ENCODE measurements around the gene CCDC18.

CCDC18 gene

DNA sequence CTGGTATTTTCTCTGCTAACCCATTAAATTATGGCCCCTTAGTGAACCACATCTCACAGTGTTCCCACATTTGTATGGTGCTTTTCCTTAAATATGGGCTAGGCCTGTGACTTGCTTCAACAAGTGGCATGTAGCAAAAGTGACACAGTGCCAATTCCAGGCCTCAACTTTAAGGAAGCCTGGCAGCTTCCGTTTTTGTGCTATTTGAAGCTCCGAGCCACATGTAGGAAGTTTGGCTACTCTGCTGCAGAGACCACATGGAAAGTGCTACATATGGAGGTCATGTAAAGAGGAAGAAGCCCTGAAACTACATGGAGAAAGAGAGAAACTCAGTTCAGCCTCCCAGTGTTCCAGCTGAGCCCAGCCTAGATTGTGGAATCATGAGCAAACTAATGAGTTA is 136.7 kb downstream of the CCDC18 start:
- DNase-seq (ENCODE audit: low read depth), result no peak

DNA sequence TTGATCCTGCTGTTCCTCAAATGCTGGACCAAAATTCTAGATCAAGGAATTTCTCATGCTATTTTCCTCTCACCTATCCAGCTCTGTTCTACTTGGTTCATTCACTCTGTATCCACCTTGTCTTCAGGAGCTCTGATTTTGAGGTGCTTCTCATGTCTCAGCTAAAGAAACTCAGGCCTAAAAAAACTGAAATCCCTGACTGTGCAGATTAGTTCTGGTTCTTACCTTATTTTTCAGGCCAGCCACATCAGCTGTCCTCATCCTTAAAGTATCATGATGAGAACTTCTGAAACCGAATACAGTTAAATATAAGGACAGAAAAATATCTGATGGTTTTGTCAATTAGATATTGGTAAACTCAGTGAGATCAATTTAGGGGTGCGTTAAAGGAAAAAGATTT is 137.4 kb downstream of the CCDC18 start:
- no peak for DNase-seq (ENCODE audit: low read depth)

DNA sequence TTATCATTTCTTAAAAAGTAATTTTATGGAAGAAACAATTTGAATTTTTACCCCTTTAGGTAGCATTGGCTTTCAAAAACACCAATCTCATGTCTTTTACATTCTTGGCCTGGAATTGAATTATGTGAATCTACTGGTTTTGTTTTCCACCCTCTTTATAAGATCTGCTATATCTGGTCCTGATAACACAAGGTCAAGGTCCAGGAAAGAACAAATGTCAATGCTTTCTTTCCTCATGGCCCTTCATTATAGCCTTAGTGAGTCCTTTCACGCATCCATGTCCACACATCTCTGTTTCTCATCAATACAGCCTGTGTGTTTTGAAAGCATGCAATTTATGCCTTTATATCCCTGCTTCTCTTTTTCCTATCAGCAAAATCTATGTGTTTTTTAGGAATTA is 141.2 kb downstream of the CCDC18 start:
- no peak for DNase-seq (ENCODE audit: low read depth)

DNA sequence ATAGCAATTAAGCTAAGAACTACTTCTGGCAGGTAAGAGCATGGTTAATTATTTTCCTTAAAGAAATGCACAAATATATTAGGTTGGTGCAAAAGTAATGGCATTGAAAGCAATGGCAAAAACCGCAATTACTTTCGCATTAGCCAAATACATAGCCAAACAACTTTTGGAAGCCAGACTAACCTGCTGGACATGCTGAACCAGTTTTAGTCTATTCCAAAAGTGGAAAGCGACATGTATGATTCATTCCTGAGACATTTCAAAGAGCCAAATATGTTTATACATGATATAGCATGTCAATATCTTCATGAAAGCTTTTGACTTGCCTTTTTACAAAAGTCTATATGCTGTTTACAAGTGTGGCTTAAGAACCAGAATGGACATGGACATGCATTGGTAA is 141.8 kb downstream of the CCDC18 start:
- DNase-seq (ENCODE audit: low read depth), result no peak

DNA sequence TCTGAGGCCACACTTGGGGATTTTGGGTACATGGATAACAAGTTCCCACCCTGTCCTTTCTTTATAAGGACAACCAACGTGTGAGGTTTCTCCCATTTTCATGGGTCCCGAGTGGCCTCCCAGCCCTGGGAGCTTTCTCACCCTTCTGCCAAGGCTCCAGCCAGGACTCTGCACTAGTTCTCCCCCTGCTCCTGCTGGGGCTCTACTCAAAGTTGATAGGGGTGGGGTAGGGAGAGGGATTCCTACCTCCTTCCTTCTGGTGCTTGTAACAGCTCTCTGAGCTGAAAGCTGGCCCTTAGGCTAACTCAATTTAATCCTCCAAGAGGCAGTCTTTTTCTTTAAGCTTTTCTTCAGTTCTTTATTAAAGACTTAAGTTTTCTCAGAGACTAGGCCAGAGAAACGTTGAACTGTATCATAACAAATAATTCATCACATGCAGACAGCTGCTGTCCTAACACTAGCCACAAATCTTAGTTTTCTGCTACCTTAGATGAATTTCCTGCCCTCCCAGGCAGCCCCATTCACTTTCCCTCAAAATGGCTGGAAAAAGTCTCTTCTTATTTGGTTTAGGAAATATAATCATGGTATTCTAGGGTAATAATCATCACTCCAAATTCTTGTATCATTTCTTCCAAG is 142.8 kb downstream of the CCDC18 start:
- DNase-seq (ENCODE audit: low read depth), result no peak

DNA sequence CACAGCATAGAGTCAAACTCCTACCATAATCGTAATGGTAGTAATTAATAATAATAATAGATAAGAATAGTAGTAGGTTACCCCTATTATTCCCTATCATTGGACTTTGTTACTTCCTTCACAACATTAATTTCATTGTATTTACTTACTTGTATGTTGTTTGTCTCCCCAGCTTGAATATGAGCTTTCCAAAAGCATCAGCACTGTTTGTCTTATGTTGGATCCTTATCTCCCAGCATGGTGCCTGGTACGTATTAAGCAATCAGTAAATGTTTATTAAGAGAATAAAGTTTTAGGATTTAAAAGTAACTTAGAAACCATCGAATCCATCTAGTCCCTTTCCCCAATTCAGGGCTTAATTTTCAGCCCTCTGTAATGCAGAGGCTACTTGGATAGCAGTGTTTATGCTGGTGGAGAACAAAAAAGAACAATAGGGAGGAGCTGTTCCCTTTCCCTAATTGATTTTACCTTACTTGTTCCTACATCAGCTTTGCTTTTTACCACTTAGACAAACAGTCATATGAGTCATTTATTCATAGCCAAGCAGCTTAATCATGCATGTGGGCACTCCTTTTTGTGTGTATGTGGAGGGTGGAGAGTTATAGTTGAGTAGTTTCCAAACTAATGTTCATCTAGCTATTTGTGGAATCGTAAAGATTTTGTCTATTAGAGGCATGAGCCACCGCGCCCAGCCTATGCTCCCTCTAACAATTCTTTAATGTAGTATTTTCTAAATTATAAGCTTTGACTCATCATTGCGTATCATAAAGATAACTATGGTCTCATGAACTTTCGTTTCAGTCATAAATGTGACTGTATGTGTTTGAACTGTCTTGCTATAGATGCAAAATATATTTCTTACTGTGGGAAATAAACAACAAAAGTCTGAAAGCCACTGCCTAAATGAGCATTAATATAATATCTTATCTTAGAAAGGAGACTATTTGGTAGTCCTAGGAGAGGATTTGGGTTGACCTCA is 144.3 kb downstream of the CCDC18 start:
- peak; percentile 57 for DNase-seq (ENCODE audit: low read depth)

Data from fibroblast of the conjunctiva (primary cell).